ENCODE results near the gene SLC48A1. TPM values are rescaled to one million over a fixed set of nuclear protein-coding genes. Genes with fewer than 3 reads are reported as not detected.

SLC48A1 gene
- total and polyA plus RNA-seq, 2 donors (not counting 3 experiments of a cell fraction or from before 2014, with no cell fraction given), result 17.3 to 20.3 TPM

DNA sequence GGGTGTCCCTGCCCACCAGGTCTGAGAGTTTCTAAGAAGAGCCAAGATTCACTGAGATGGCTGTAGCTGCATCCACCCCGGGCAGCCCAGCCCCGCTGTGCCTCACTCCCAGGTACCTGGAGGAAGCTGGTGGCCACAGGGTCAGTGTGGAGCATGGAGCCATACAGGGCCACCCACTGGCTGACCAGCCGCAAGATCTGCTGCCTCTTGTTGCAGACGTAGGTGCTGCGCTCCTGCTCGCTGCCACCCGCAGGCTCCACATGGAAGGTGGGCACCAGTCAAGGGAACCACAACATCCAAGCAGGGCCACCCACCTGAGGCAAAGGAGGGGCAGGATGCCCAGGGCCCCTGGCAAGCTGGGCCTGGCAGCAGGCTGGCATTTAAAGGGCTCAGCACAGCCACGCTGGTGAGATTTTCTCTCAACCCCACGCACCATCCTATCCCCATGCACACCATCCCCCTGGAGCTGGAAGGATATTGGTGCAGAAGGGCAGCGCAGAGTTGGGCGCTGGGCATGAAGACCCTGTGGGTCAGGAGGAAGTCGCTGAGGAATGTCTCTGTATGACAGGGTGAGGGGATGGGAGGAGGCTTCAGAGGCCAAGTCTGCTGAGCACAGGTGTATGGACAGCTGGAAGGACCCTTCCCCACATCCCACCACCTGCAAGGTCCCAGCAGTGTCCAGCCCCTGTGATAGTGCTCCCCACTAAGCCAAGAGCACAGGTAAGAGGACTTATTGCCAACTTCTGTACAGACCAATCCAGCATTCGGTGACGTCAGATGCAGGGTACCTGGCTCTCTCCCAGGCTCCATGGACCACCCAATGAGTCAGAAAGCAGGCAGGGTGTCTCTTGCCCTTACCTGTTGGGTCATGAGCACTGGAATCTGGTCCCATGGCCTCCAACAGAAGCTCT is 25.2 kb upstream of the SLC48A1 start:
- Histone ChIP-seq H3K79me2 (ENCODE audit: control insufficient read depth, insufficient read depth, low read length) (peaks cover 5% of the 10 kb centered on the region), H3K9ac (replicated peaks; ENCODE audit: extremely low read depth, insufficient read depth, low read length) (no peak overlapping the region), H2AFZ (ENCODE audit: low read depth, low read length) (no peak overlapping the region), H3K9me1 (replicated peaks; ENCODE audit: control insufficient read depth, extremely low read depth, insufficient read depth, low read length) (no peaks in the 10 kb centered on the region), H3K36me3 (ENCODE audit: control insufficient read depth in 2 of 2, extremely low read depth in 1 of 2, insufficient read depth in 2 of 2, low read length in 2 of 2) (peaks cover 6 to 55% of the 10 kb centered on the region in 2 experiments), H3K27ac (ENCODE audit: insufficient read depth, low read depth, low read length) (no peak overlapping the region), H4K20me1 (replicated peaks; ENCODE audit: control insufficient read depth, extremely low read depth, insufficient read depth, low read length) (no peaks in the 10 kb centered on the region), H3K4me2 (ENCODE audit: insufficient read depth, low read length) (no peak overlapping the region), H3K9me3 (replicated peaks; ENCODE audit: control insufficient read depth, insufficient read depth, low read length) (no peaks in the 10 kb centered on the region), H3K4me1 (ENCODE audit: control insufficient read depth, extremely low read depth, insufficient read depth, low read length) (peaks cover 3% of the 10 kb centered on the region), H3K27me3 (ENCODE audit: control insufficient read depth in 2 of 2, insufficient read depth in 2 of 2, low read length in 2 of 2) (no peaks in the 10 kb centered on the region), H3K4me3 (replicated peaks in 1 of 3; ENCODE audit: insufficient read depth in 1 of 3, low read depth in 1 of 3, low read length in 3 of 3) (no peak overlapping the region)
- no peak for TF ChIP-seq EZH2 (IDR thresholded peaks at IDR 0.05; ENCODE audit: borderline replicate concordance, low read depth, low read length, severe bottlenecking)
- TF ChIP-seq, protein P1, sequence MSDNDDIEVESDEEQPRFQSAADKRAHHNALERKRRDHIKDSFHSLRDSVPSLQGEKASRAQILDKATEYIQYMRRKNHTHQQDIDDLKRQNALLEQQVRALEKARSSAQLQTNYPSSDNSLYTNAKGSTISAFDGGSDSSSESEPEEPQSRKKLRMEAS (IDR thresholded peaks at IDR 0.05; ENCODE audit: insufficient read depth, insufficient read length), result no peak
- no peak for TF ChIP-seq POLR2A (IDR thresholded peaks at IDR 0.05; ENCODE audit: low read depth, low read length)
- no peak for TF ChIP-seq MYC (IDR thresholded peaks at IDR 0.05; ENCODE audit: low read depth, low read length)
- no peak for TF ChIP-seq POLR2AphosphoS5 (IDR thresholded peaks at IDR 0.05; ENCODE audit: insufficient read depth, low read depth, low read length)
- dilution Hi-C loops (cut with MboI; ENCODE audit: extremely low pct_ligation_motif_present, low sequenced_read_pairs), result no loop called here
- POLR2A ChIA-PET, result no interaction called here
- intact Hi-C loops (cut with micrococcal nuclease), result no loop called here
- BruUV-seq (replicated peaks), result no TSS peak
- CTCF ChIA-PET, result interaction anchor here (1.1 kb wide), 1 partner anchor 19 kb away, joined by 5 read pairs; no protein-coding TSS in a partner anchor
- no peak for DNase-seq (ENCODE audit: low read depth, low spot score)
- FAIRE-seq, result no peak

DNA sequence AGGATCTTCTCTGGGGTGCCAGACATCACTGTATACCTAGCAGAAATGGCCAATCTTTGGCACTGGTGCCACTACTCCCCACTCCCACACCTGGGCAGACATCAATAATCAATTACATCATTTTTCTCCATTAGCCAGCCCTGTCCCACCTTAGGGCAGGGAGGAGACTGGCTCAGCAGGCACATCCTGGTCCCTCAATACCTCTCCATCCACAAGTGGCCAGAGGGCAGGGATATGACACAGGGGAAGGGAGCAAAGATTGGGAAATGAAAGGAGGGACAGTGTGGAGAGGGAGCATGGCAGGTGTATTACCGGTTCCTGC is 24.6 kb upstream of the SLC48A1 start:
- Histone ChIP-seq H3K36me3 (ENCODE audit: control insufficient read depth in 2 of 2, extremely low read depth in 1 of 2, insufficient read depth in 2 of 2, low read length in 2 of 2) (peaks cover 6 to 55% of the 10 kb centered on the region in 2 experiments), H3K4me3 (replicated peaks in 1 of 3; ENCODE audit: insufficient read depth in 1 of 3, low read depth in 1 of 3, low read length in 3 of 3) (no peak overlapping the region), H4K20me1 (replicated peaks; ENCODE audit: control insufficient read depth, extremely low read depth, insufficient read depth, low read length) (no peaks in the 10 kb centered on the region), H3K9me3 (replicated peaks; ENCODE audit: control insufficient read depth, insufficient read depth, low read length) (no peaks in the 10 kb centered on the region), H3K79me2 (ENCODE audit: control insufficient read depth, insufficient read depth, low read length) (peaks cover 5% of the 10 kb centered on the region), H3K4me2 (ENCODE audit: insufficient read depth, low read length) (no peak overlapping the region), H3K27me3 (ENCODE audit: control insufficient read depth in 2 of 2, insufficient read depth in 2 of 2, low read length in 2 of 2) (no peaks in the 10 kb centered on the region), H3K9ac (replicated peaks; ENCODE audit: extremely low read depth, insufficient read depth, low read length) (no peak overlapping the region), H3K27ac (ENCODE audit: insufficient read depth, low read depth, low read length) (no peak overlapping the region), H3K9me1 (replicated peaks; ENCODE audit: control insufficient read depth, extremely low read depth, insufficient read depth, low read length) (no peaks in the 10 kb centered on the region), H2AFZ (ENCODE audit: low read depth, low read length) (no peak overlapping the region), H3K4me1 (ENCODE audit: control insufficient read depth, extremely low read depth, insufficient read depth, low read length) (peaks cover 9% of the 10 kb centered on the region)
- dilution Hi-C loops (cut with MboI; ENCODE audit: extremely low pct_ligation_motif_present, low sequenced_read_pairs) (no loop called here), intact Hi-C loops (cut with micrococcal nuclease) (no loop called here)
- ChIA-PET POLR2A (no interaction called here), CTCF (interaction anchor here (1.1 kb wide), 1 partner anchor 18 kb away, joined by 5 read pairs; no protein-coding TSS in a partner anchor)
- BruUV-seq (replicated peaks), result no TSS peak
- FAIRE-seq (no peak), DNase-seq (ENCODE audit: low read depth, low spot score) (no peak)
- TF ChIP-seq MYC (IDR thresholded peaks at IDR 0.05; ENCODE audit: low read depth, low read length), result no peak
- no peak for TF ChIP-seq FOS (IDR thresholded peaks at IDR 0.05; ENCODE audit: borderline replicate concordance, insufficient read depth, low read length)
- TF ChIP-seq POLR2AphosphoS5 (IDR thresholded peaks at IDR 0.05; ENCODE audit: insufficient read depth, low read depth, low read length), result no peak
- no peak for TF ChIP-seq EZH2 (IDR thresholded peaks at IDR 0.05; ENCODE audit: borderline replicate concordance, low read depth, low read length, severe bottlenecking)
- TF ChIP-seq JUN (IDR thresholded peaks at IDR 0.05; ENCODE audit: borderline replicate concordance, insufficient read depth, insufficient read length, low read depth), result no peak
- no peak for TF ChIP-seq GATA2 (IDR thresholded peaks at IDR 0.05; ENCODE audit: insufficient read depth, insufficient read length, low read depth, low read length)
- no peak for TF ChIP-seq POLR2A (IDR thresholded peaks at IDR 0.05; ENCODE audit: low read depth, low read length)
- TF ChIP-seq, protein P1 (IDR thresholded peaks at IDR 0.05; ENCODE audit: insufficient read depth, insufficient read length), result no peak
- TF ChIP-seq, protein P2, sequence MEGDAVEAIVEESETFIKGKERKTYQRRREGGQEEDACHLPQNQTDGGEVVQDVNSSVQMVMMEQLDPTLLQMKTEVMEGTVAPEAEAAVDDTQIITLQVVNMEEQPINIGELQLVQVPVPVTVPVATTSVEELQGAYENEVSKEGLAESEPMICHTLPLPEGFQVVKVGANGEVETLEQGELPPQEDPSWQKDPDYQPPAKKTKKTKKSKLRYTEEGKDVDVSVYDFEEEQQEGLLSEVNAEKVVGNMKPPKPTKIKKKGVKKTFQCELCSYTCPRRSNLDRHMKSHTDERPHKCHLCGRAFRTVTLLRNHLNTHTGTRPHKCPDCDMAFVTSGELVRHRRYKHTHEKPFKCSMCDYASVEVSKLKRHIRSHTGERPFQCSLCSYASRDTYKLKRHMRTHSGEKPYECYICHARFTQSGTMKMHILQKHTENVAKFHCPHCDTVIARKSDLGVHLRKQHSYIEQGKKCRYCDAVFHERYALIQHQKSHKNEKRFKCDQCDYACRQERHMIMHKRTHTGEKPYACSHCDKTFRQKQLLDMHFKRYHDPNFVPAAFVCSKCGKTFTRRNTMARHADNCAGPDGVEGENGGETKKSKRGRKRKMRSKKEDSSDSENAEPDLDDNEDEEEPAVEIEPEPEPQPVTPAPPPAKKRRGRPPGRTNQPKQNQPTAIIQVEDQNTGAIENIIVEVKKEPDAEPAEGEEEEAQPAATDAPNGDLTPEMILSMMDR (IDR thresholded peaks at IDR 0.05; ENCODE audit: extremely low read depth in 1 of 2, insufficient read depth in 1 of 2, low read depth in 1 of 2, low read length in 2 of 2), result no peak

Measured in endothelial cell of umbilical vein (primary cell).